ENCODE data around the gene PDCD6IP. TPM values are rescaled to one million over a fixed set of nuclear protein-coding genes. Genes with fewer than 3 reads are reported as not detected.
A peak's percentile ranks its signal among the peaks of the same experiment; 100 is the strongest.
"Not testable (repeated sequence)": the region's sequence is repeated elsewhere in the genome, so short reads cannot be mapped to it uniquely, and the experiment has no call there.

The PDCD6IP gene
- total and polyA plus RNA-seq, 4 experiments from 2014 or later: 59.2 to 237 (median 152) TPM

GRCh38 chr3:33829720-33830119 is 31.3 kb downstream of the PDCD6IP start:
- Mint-ChIP-seq H3K27me3 (no peaks in the 10 kb centered on the region), H3K4me1 (peaks cover 18 to 36% (median 27%) of the 10 kb centered on the region in 4 donors), H3K9me3 (no peaks in the 10 kb centered on the region), H3K4me3 (no peak overlapping the region), H3K36me3 (peaks cover 54 to 59% of the 10 kb centered on the region in 2 donors), H3K27ac (peak overlapping the region in 4 of 7 donors; percentile 3 to 22 (median 14))
- H3K4me1 ChIP-seq (ENCODE audit: insufficient read depth, low read length): peaks cover 11% of the 10 kb centered on the region
- ChIA-PET POLR2A (ENCODE audit: partially characterized antibody) (no interaction called here), CTCF (ENCODE audit: partially characterized antibody) (no interaction called here)
- H3K27me3 ChIP-seq (ENCODE audit: insufficient read depth, low read length): no peaks in the 10 kb centered on the region
- H3K36me3 ChIP-seq (ENCODE audit: insufficient read depth, low read length): no peaks in the 10 kb centered on the region
- intact Hi-C loops (cut with micrococcal nuclease): no loop called here
- H3K27ac ChIP-seq (ENCODE audit: low read depth, low read length): no peak overlapping the region
- no peaks in the 10 kb centered on the region for H3K9me3 ChIP-seq (ENCODE audit: control insufficient read depth in 1 of 2, low read length in 2 of 2)
- no peak for DNase-seq
- H3K4me3 ChIP-seq (ENCODE audit: low read length in 2 of 2): no peak overlapping the region

DNA sequence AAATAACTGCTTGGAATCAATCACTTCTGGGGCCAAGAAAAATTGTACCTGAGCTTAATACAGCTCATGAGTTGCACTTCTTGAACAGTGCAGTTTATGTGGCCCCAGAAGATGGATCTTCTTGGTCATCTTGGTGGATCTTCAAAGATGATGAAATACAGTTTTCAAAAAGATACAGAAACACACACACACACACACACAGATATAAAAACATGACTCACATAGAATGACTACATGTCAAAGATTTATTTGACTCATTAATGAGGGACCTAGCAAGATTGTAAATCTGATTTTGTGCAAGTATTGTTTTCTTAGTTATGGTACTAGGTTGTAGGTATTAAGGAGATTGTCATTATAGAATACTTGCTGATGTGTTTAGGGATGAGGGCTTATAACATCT is 32.6 kb downstream of the PDCD6IP start:
- CTCF ChIA-PET (ENCODE audit: partially characterized antibody): no interaction called here
- POLR2A ChIA-PET (ENCODE audit: partially characterized antibody): no interaction called here
- Mint-ChIP-seq H3K27ac (peak overlapping the region in 2 of 7 donors; percentile 14 to 38), H3K4me3 (no peak overlapping the region), H3K4me1 (peaks cover 18 to 37% (median 28%) of the 10 kb centered on the region in 4 donors), H3K27me3 (no peaks in the 10 kb centered on the region), H3K9me3 (no peaks in the 10 kb centered on the region), H3K36me3 (peaks cover 59 to 60% of the 10 kb centered on the region in 2 donors)
- H3K9me3 ChIP-seq (ENCODE audit: control insufficient read depth in 1 of 2, low read length in 2 of 2): no peaks in the 10 kb centered on the region
- H3K27me3 ChIP-seq (ENCODE audit: insufficient read depth, low read length): no peaks in the 10 kb centered on the region
- DNase-seq: no peak
- no peak overlapping the region for H3K4me3 ChIP-seq (ENCODE audit: low read length in 2 of 2)
- intact Hi-C loops (cut with micrococcal nuclease): no loop called here
- no peaks in the 10 kb centered on the region for H3K36me3 ChIP-seq (ENCODE audit: insufficient read depth, low read length)
- H3K27ac ChIP-seq (ENCODE audit: low read depth, low read length): no peak overlapping the region
- peaks cover 11% of the 10 kb centered on the region for H3K4me1 ChIP-seq (ENCODE audit: insufficient read depth, low read length)

DNA sequence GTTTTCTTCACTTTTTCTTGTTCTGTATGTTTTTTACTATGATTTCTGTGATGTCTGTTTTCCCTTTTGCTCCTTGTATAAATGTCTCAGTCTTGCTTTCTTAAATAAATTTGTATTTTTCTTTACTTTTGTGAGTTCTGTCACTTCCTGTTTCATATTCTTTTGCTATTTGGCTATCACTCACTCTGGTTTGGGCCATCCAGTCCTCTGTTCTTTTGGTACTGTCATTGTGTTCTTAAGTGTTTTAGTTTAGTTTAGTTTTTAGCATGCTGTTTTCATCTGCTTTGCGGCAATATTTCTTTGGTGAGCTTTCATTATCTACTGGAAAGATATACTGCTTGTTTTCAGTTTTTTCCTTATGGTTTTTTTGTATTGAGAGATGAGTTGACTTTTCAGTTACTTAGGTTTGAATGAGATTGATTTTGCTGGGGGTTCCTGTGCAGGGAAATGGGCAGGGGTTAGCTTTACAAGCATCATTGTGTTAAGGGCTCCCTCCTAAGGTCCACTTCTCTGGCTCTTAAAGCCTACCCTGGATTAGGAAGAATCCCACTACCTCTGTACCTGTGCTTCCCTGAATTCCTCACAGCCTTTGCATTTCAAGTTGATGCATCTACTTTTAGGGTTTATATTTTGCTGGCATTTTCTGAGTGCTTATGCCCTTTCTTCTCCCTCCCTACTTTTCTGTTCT is 35.1 kb downstream of the PDCD6IP start:
- H3K27ac ChIP-seq (ENCODE audit: low read depth, low read length): no peak overlapping the region
- intact Hi-C loops (cut with micrococcal nuclease): no loop called here
- no peaks in the 10 kb centered on the region for H3K36me3 ChIP-seq (ENCODE audit: insufficient read depth, low read length)
- Mint-ChIP-seq H3K27ac (peak overlapping the region; percentile 50 to 88 (median 70)), H3K36me3 (peaks cover 51% of the 10 kb centered on the region in 2 donors), H3K4me3 (peak overlapping the region in 5 of 8 donors; percentile 6 to 43 (median 30)), H3K27me3 (no peaks in the 10 kb centered on the region), H3K9me3 (no peaks in the 10 kb centered on the region), H3K4me1 (peaks cover 18 to 37% (median 28%) of the 10 kb centered on the region in 4 donors)
- H3K9me3 ChIP-seq (ENCODE audit: control insufficient read depth in 1 of 2, low read length in 2 of 2): no peaks in the 10 kb centered on the region
- no peaks in the 10 kb centered on the region for H3K27me3 ChIP-seq (ENCODE audit: insufficient read depth, low read length)
- no peak for DNase-seq
- POLR2A ChIA-PET (ENCODE audit: partially characterized antibody): interaction anchor here (0.6 kb wide), 1 partner anchor 65 kb away, joined by 3 read pairs; no protein-coding TSS in a partner anchor
- no peak overlapping the region for H3K4me3 ChIP-seq (ENCODE audit: low read length in 2 of 2)
- CTCF ChIA-PET (ENCODE audit: partially characterized antibody): no interaction called here
- peaks cover 11% of the 10 kb centered on the region for H3K4me1 ChIP-seq (ENCODE audit: insufficient read depth, low read length)

DNA sequence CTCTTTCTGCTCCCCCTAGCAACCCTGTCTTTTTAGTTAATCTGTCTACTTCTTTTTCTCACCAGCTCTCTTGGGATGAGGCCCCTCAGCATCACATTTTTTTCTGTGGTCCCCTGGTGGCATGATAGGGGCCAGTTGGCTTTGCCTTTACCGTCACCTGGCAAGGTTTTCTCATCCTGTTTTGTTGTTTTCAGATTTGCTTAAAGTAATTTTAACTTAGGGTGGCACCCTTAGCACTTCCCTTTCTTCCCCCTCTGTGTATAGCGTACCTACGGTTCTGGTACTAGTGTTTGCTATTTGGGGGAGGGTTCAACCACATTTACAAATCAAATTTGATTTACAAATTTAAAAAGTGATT is 35.6 kb downstream of the PDCD6IP start:
- intact Hi-C loops (cut with micrococcal nuclease): no loop called here
- Histone ChIP-seq H3K27ac (ENCODE audit: low read depth, low read length) (no peak overlapping the region), H3K36me3 (ENCODE audit: insufficient read depth, low read length) (peaks cover 3% of the 10 kb centered on the region), H3K27me3 (ENCODE audit: insufficient read depth, low read length) (no peaks in the 10 kb centered on the region), H3K4me3 (ENCODE audit: low read length in 2 of 2) (no peak overlapping the region), H3K9me3 (ENCODE audit: control insufficient read depth in 1 of 2, low read length in 2 of 2) (no peaks in the 10 kb centered on the region), H3K4me1 (ENCODE audit: insufficient read depth, low read length) (peaks cover 11% of the 10 kb centered on the region)
- DNase-seq: no peak
- H3K4me3 Mint-ChIP-seq: peak overlapping the region in 5 of 8 donors; percentile 6 to 43 (median 26)
- peak overlapping the region in 6 of 7 donors; percentile 50 to 88 (median 62) for H3K27ac Mint-ChIP-seq
- peaks cover 48 to 52% of the 10 kb centered on the region in 2 donors for H3K36me3 Mint-ChIP-seq
- ChIA-PET POLR2A (ENCODE audit: partially characterized antibody) (no interaction called here), CTCF (ENCODE audit: partially characterized antibody) (no interaction called here)
- H3K4me1 Mint-ChIP-seq: peaks cover 16 to 37% (median 28%) of the 10 kb centered on the region in 4 donors
- H3K9me3 Mint-ChIP-seq: no peaks in the 10 kb centered on the region
- no peaks in the 10 kb centered on the region for H3K27me3 Mint-ChIP-seq

DNA sequence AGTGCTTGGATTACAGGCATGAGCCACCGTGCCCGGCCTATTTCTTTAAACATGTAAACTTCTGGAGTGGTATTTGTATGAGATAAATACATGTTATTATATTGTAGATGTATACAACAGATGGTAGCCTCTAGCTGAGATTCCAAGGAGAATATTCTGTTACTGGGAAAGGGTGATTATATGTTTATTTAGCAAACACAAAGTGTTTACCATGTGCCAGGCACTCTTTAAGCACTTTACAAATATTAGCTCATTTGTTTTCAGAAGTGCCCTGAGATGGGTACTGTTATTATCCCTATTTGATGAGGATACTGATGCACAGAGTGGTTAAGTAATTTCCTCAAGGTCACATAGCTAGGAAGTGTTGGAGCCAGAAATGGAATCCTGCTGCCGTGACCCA is 38.8 kb downstream of the PDCD6IP start:
- Mint-ChIP-seq H3K36me3 (peaks cover 43 to 50% of the 10 kb centered on the region in 2 donors), H3K4me1 (peaks cover 13 to 22% (median 17%) of the 10 kb centered on the region in 4 donors)
- intact Hi-C loops (cut with micrococcal nuclease); H3K4me3 Mint-ChIP-seq; H3K9me3 Mint-ChIP-seq; DNase-seq; H3K27me3 Mint-ChIP-seq; CTCF ChIA-PET (ENCODE audit: partially characterized antibody); H3K27ac Mint-ChIP-seq; POLR2A ChIA-PET (ENCODE audit: partially characterized antibody); H3K4me3 ChIP-seq (ENCODE audit: low read length in 2 of 2); H3K27me3 ChIP-seq (ENCODE audit: insufficient read depth, low read length); H3K27ac ChIP-seq (ENCODE audit: low read depth, low read length); H3K36me3 ChIP-seq (ENCODE audit: insufficient read depth, low read length); H3K9me3 ChIP-seq (ENCODE audit: control insufficient read depth in 1 of 2, low read length in 2 of 2): not testable (repeated sequence)
- H3K4me1 ChIP-seq (ENCODE audit: insufficient read depth, low read length): peaks cover 11% of the 10 kb centered on the region

GRCh38 chr3:33839283-33839682 is 40.9 kb downstream of the PDCD6IP start:
- Mint-ChIP-seq H3K27me3 (no peaks in the 10 kb centered on the region), H3K4me1 (peaks cover under 1 to 4% (median 2%) of the 10 kb centered on the region in 4 donors), H3K27ac (peak overlapping the region in 2 of 7 donors; percentile 20 to 47), H3K36me3 (peaks cover 39 to 51% of the 10 kb centered on the region in 2 donors), H3K9me3 (no peaks in the 10 kb centered on the region), H3K4me3 (no peak overlapping the region)
- CTCF ChIA-PET (ENCODE audit: partially characterized antibody): no interaction called here
- Histone ChIP-seq H3K9me3 (ENCODE audit: control insufficient read depth in 1 of 2, low read length in 2 of 2) (no peaks in the 10 kb centered on the region), H3K27me3 (ENCODE audit: insufficient read depth, low read length) (no peaks in the 10 kb centered on the region), H3K36me3 (ENCODE audit: insufficient read depth, low read length) (peaks cover 9% of the 10 kb centered on the region), H3K27ac (ENCODE audit: low read depth, low read length) (no peak overlapping the region), H3K4me1 (ENCODE audit: insufficient read depth, low read length) (no peaks in the 10 kb centered on the region), H3K4me3 (ENCODE audit: low read length in 2 of 2) (no peak overlapping the region)
- DNase-seq: no peak
- POLR2A ChIA-PET (ENCODE audit: partially characterized antibody): no interaction called here
- intact Hi-C loops (cut with micrococcal nuclease): no loop called here

DNA sequence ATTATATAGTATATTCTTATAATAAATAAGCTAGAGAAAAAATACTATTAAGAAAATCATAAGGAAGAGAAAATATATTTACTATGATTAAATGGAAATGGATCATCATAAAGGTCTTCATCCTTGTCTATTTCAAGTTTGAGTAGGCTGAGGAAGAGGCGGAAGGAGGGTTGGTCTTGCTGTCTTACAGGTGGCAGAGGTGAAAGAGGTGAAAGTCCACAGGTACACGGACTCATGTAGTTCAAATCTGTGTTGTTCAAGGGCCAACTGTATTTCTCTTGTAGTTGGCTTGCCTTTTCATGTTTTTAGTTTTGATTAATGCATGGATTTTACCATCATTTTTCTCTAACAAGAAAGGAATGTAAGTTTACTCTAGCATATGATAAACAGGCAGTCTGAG is 41.7 kb downstream of the PDCD6IP start:
- Histone ChIP-seq H3K27me3 (ENCODE audit: insufficient read depth, low read length) (no peaks in the 10 kb centered on the region), H3K4me1 (ENCODE audit: insufficient read depth, low read length) (no peaks in the 10 kb centered on the region), H3K9me3 (ENCODE audit: control insufficient read depth in 1 of 2, low read length in 2 of 2) (no peaks in the 10 kb centered on the region), H3K36me3 (ENCODE audit: insufficient read depth, low read length) (peaks cover 13% of the 10 kb centered on the region), H3K27ac (ENCODE audit: low read depth, low read length) (no peak overlapping the region), H3K4me3 (ENCODE audit: low read length in 2 of 2) (no peak overlapping the region)
- H3K9me3 Mint-ChIP-seq: no peaks in the 10 kb centered on the region
- CTCF ChIA-PET (ENCODE audit: partially characterized antibody): no interaction called here
- no peaks in the 10 kb centered on the region for H3K27me3 Mint-ChIP-seq
- POLR2A ChIA-PET (ENCODE audit: partially characterized antibody): no interaction called here
- H3K4me3 Mint-ChIP-seq: no peak overlapping the region
- peaks cover 0 to under 1% (median 0%) of the 10 kb centered on the region in 4 donors for H3K4me1 Mint-ChIP-seq
- intact Hi-C loops (cut with micrococcal nuclease): no loop called here
- H3K36me3 Mint-ChIP-seq: peaks cover 38 to 51% of the 10 kb centered on the region in 2 donors
- peak overlapping the region in 1 of 7 donors; percentile 42 for H3K27ac Mint-ChIP-seq
- no peak for DNase-seq

Data from CD4-positive, alpha-beta memory T cell (primary cell).